ENCODE data around the gene NUMB.

- TF ChIP-seq POLR2A (IDR thresholded peaks at IDR 0.05) = no peak
- no peak for TF ChIP-seq CTCF (IDR thresholded peaks at IDR 0.05)
- TF ChIP-seq EP300 (IDR thresholded peaks at IDR 0.05) = no peak
Measured at GRCh38 chr14:73365727-73366126, 92.6 kb downstream of the NUMB start.
